H1 (cell line): ENCODE results near the gene SCG5. TPM values are rescaled to one million over a fixed set of nuclear protein-coding genes. Genes with fewer than 3 reads are reported as not detected.

Source experiments
- ASH2L ChIP-seq: fragments of 200-600, 300-600 bp; sonication (generic); IDR thresholded peaks from one replicate; pipeline ENCODE4 v1.7.1; 2017; ENCODE audit warnings: low read length
- ATF2 ChIP-seq: IDR thresholded peaks from 2 replicates; pipeline ENCODE4 v1.6.1; 2012; ENCODE audit warnings: low read length, inconsistent platforms
- BACH1 ChIP-seq: IDR thresholded peaks from 2 replicates; pipeline ENCODE4 v1.6.1; 2012; ENCODE audit warnings: low read length, improper control_type of control experiment
- CBX8 ChIP-seq: fragments of 300-800, 300-1000 bp; sonication (generic); IDR thresholded peaks from 2 replicates; pipeline ENCODE4 v1.7.1; 2016; ENCODE audit warnings: low read depth, low read length, borderline replicate concordance
- CHD1 ChIP-seq: IDR thresholded peaks from 2 replicates; pipeline ENCODE4 v1.6.1; 2012; ENCODE audit warnings: low read depth, low read length, improper control_type of control experiment
- CHD2 ChIP-seq: IDR thresholded peaks from 2 replicates; pipeline ENCODE4 v1.6.1; 2012; ENCODE audit warnings: low read length, improper control_type of control experiment
- EGR1 ChIP-seq: IDR thresholded peaks from 2 replicates; pipeline ENCODE4 v1.6.1; 2011; ENCODE audit warnings: low read depth, low read length, borderline replicate concordance
- GABPA ChIP-seq: IDR thresholded peaks from 2 replicates; pipeline ENCODE4 v1.6.1; 2011; ENCODE audit warnings: mild to moderate bottlenecking, low read length, moderate library complexity, borderline replicate concordance; ENCODE audit not compliant: insufficient read depth
- HDAC6 ChIP-seq: IDR thresholded peaks from one replicate; pipeline ENCODE4 v1.7.1; 2012; ENCODE audit warnings: low read depth, mild to moderate bottlenecking, inconsistent platforms, low read length, moderate library complexity
- JUN ChIP-seq: IDR thresholded peaks from 2 replicates; pipeline ENCODE4 v1.6.1; 2011; ENCODE audit warnings: low read depth, mild to moderate bottlenecking, improper control_type of control experiment, low read length
- KDM1A ChIP-seq: fragments of 200-600, 300-600 bp; sonication (generic); IDR thresholded peaks from 2 replicates; pipeline ENCODE4 v1.7.1; 2016; ENCODE audit warnings: mild to moderate bottlenecking, low read length, borderline replicate concordance
- MAFK ChIP-seq: IDR thresholded peaks from 2 replicates; pipeline ENCODE4 v1.6.1; 2012; ENCODE audit warnings: low read depth, mild to moderate bottlenecking, improper control_type of control experiment, low read length
- MAX ChIP-seq: IDR thresholded peaks from 2 replicates; pipeline ENCODE4 v1.6.1; 2012; ENCODE audit warnings: inconsistent platforms
- NANOG ChIP-seq: IDR thresholded peaks from 2 replicates; pipeline ENCODE4 v1.6.1; 2011; ENCODE audit warnings: low read length, low read depth, mild to moderate bottlenecking, inconsistent platforms; ENCODE audit not compliant: insufficient read depth, poor library complexity, severe bottlenecking
- NRF1 ChIP-seq: IDR thresholded peaks from 2 replicates; pipeline ENCODE4 v1.6.1; 2011; ENCODE audit warnings: mild to moderate bottlenecking, low read depth, low read length, improper control_type of control experiment
- RBBP5 ChIP-seq: IDR thresholded peaks from 2 replicates; pipeline ENCODE4 v1.7.1; 2012; ENCODE audit warnings: low read depth, mild to moderate bottlenecking, inconsistent platforms, low read length, moderate library complexity, borderline replicate concordance
- SIRT6 ChIP-seq: IDR thresholded peaks from one replicate; pipeline ENCODE4 v1.7.1; 2012; ENCODE audit warnings: low read length, inconsistent platforms
- SIX5 ChIP-seq: IDR thresholded peaks from 2 replicates; pipeline ENCODE4 v1.6.1; 2011; ENCODE audit warnings: mild to moderate bottlenecking, low read depth, low read length
- SP1 ChIP-seq: IDR thresholded peaks from 2 replicates; pipeline ENCODE4 v1.6.1; 2011; ENCODE audit warnings: low read depth, low read length
- TAF1 ChIP-seq: IDR thresholded peaks from 2 replicates; pipeline ENCODE4 v1.6.1; 2011; ENCODE audit warnings: mild to moderate bottlenecking, low read depth, low read length
- TAF7 ChIP-seq: optimal IDR thresholded peaks from 2 replicates; pipeline ENCODE3; 2011; ENCODE audit warnings: low read depth, mild to moderate bottlenecking, inconsistent platforms, low read length, moderate library complexity, borderline replicate concordance
- TCF12 ChIP-seq: IDR thresholded peaks from 2 replicates; pipeline ENCODE4 v1.6.1; 2011; ENCODE audit warnings: low read depth, mild to moderate bottlenecking, low read length
- TEAD4 ChIP-seq: IDR thresholded peaks from 2 replicates; pipeline ENCODE4 v1.6.1; 2012; ENCODE audit warnings: low read depth, low read length, inconsistent platforms, mixed read lengths
- polyA plus RNA-seq, 7 experiments: library from polyadenylated mRNA; depleted of rRNA in 3 of 7; stranded (reverse) in 5 of 7; unstranded in 2 of 7; fragments of >200 nt in 5 of 7; fragments of 200-250 nt in 2 of 7; gene quantifications; 1 replicate in 5 of 7; 2 replicates in 1 of 7; 4 replicates in 1 of 7; pipeline versions ENCODE4 v1.2.1 to v1.2.3, GENCODE V29; 2011 to 2013; ENCODE audit warnings: missing spikeins in 2 of 7, mixed read lengths in 2 of 7
- total RNA-seq: library from RNA; stranded (reverse); fragmentation: NEBNext Ultra II Directional; extraction: Animal tissue kit (Norgen Biotek cat#: 25700); gene quantifications from 2 replicates; pipeline ENCODE4 v1.2.1, GENCODE V29; 2021

SCG5 gene
- total and polyA plus RNA-seq, 2 of the 8 experiments (the other 6 are each of a cell fraction or from before 2014, with no cell fraction given) = 18.7 to 19.9 TPM

GRCh38 chr15:32668942-32669341, 27.4 kb downstream of the SCG5 start (continued):
- TF ChIP-seq TCF12 (no peak), ASH2L (no peak), NRF1 (no peak), EGR1 (no peak), SP1 (no peak), RBBP5 (no peak), KDM1A (no peak), TAF1 (no peak), TAF7 (no peak), SIX5 (no peak), CBX8 (no peak), TEAD4 (peak; percentile 89), MAFK (no peak), JUN (0 out of 2 replicates have a peak, but pooled peaks have one; percentile 20), BACH1 (no peak), HDAC6 (no peak), CHD2 (no peak), MAX (no peak), SIRT6 (no peak), NANOG (no peak), ATF2 (peak; percentile 87; the same call in 1 of the 2 replicates), GABPA (no peak), CHD1 (no peak)
